ENCODE results near the gene H2BK1.

Gene H2BK1

DNA sequence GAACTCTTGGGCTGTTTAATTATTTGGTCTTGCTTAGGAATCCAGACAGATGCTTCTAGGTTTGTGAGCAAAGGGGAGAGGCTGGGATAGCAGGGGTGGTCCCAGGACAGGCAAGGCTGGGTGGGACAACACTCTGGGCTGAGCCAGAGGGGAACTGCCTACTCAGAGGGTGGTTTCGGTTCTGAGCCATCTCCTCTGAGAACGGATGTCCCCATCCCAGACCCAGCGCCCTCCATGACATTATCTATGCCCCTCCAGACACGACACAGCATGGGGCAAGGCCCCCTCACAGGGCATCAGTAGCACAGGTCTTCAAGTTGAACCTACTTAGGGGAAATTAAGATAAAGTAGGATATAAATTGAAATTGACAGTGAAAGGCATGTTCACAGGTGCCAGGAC is 30.3 kb downstream of the H2BK1 start:
- DNase-seq (ENCODE audit: low read depth in 1 of 2, low spot score in 1 of 2) = no peak

DNA sequence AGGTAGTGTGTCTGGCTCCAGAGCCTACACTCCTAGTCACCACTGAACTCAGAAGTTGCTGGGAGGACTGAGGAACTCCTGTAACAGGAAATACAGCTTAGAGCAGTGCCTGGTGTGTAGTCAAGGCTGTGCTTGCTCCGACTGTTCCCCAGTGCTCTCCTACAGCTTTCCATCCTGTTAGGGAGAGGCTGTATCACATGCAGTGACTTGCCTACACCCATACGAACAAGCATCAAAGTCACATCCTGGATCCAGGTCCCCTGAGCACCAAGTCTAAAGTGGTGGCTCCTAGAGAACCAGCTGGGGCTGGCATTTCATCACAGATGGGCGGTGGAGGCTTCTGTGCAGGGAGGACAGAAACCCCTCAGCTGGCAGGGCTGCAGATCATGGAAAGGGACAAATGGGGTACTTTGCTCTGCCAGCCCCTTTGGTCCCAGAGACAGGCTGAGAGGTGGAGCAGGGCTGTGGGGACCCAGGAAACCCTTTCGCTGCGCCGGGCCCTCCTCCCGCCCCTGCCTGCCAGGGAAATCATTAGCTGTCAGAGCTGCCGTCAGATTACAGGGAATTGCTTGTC is 30.9 kb downstream of the H2BK1 start:
- DNase-seq (ENCODE audit: low read depth in 1 of 2, low spot score in 1 of 2) = no peak

DNA sequence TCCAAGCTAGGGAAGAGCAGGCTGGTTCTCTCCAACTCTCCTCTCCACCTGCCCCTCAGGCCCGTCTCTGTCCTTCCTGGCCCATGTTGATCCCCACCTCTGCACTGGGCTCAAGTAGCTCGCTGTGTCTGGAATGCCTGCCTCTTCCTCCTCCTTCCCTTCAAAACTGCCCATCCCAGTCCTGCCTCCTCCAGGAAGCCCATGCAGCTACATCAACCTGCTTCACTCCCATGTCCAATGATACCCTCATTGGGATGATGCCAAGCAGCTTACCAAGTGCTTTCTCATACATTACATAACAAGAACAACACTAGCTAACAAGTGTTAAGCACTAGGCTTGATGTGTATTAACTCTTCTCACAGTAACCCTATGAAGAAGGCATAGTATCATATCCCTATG is 31.5 kb downstream of the H2BK1 start:
- no peak for DNase-seq (ENCODE audit: low read depth in 1 of 2, low spot score in 1 of 2)

DNA sequence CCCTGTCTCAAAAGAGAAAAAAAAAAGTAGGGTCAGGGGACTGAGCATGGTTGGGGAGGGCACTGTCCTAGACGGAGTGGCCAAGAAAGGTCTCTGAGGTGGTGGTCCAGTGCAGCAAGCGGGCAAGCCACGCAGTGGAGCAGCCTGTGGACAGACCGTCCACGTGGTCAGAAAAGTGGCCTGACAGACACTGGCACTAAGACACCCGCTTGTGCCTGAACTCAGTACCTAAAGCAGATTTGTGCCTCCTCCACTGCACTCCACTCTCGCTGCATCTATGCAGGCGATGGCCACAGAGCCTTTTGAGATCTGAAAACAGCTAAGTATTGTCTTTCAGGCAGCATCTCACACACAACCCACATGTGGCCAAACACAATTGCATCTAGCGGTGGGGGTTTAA is 32.1 kb downstream of the H2BK1 start:
- DNase-seq (ENCODE audit: low read depth in 1 of 2, low spot score in 1 of 2) = no peak

DNA sequence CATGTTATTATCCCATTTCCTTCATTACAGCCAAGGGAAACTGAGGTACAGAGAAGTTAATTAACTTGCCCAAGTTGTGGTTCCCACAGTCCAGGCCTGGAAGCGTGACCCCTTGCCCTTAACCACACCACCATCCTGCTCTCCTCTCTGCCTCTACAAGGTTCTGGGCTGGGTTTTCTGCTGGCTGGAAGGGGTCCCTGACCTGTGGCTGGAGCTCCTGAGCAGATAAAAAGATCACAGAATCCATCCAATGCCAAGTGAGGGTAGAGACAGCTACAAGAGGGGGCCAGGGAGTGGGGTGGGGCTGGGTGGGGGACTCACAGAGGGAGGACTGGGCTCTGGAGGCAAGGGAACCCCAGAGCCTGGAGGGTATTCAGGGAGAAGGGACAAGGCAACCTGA is 33.0 kb downstream of the H2BK1 start:
- no peak for DNase-seq (ENCODE audit: low read depth in 1 of 2, low spot score in 1 of 2)

DNA sequence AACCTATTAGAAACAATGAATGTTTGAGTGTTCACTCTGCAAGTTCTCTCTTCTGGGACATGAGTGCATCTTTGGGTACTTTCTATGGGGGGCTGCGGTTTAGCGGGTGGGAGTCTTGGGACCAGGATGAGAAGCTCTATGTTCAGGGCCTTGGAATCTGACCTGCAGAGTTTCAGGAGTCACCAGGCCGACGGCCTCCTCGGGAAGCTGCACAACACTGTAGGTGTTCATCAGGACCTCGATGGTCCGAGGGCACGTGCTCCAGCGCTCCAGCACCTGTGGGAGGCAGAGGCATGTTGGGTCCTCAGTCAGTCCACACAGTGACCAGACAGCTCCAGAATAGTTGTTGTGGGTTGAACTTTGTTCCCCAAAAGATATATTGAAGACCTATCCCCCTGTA is 33.9 kb downstream of the H2BK1 start:
- DNase-seq (ENCODE audit: low read depth in 1 of 2, low spot score in 1 of 2) = no peak

DNA sequence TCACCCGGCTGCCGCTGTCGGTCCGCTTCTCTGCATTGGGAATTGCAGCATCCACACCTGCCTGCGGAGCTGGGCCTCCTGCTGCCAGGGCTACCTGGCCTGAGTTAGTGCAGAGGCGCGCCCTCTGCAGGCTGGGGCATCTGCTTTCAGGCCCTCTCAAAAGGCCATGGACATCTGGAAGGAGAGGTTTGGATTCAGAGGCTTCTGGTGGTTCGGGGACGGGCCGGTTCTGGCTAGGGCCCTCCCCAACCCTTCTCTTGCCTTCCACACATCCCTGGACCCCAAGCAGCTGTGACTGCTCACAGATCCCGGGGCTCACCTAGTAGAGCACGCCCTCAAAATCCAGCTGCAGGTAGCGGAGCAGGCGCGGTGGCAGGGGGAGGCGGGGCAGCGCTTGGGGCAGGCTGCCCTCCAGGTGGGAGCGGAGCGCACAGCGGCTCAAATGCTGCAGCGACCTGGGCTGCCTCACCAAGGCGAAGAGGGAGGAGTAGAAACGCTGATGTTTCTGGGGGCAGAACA is 34.4 kb downstream of the H2BK1 start:
- DNase-seq (ENCODE audit: low read depth in 1 of 2, low spot score in 1 of 2) = no peak

DNA sequence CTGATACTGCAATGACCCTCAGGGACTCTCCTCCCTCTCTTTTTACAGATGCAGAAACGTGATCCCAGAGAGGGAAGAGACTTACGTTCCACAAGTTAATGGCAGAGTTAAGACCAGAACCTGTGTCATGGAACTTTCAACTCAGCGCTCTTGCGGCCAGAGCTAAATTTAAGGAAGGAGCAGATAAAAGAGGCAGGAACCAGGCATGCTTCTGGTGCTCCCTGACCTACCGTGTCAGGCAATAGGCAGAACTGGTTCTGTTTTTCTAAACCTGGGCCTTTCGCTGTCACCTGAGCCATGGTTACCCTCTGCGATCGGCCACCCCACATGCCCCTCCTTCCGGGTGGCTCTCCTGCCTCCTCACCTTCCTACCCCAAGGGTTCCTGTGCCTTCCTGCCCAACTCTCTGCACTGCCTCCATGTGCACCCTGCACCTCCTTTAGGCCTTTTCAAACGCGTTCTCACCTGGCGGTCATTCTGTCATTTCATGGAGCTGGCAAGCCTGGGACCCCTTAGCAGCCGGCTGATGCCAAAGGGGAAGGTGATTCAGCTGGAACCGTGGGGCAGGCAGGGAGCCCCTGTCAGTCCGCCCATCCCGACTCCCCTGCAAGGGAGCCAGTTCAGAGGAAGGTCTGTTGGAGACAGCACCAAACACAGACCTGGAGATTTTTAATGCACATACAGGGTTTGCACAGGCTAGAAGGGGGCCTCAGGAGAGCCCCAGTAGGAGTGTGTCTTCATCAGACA is 35.1 kb downstream of the H2BK1 start:
- DNase-seq (ENCODE audit: low read depth in 1 of 2, low spot score in 1 of 2) = no peak

DNA sequence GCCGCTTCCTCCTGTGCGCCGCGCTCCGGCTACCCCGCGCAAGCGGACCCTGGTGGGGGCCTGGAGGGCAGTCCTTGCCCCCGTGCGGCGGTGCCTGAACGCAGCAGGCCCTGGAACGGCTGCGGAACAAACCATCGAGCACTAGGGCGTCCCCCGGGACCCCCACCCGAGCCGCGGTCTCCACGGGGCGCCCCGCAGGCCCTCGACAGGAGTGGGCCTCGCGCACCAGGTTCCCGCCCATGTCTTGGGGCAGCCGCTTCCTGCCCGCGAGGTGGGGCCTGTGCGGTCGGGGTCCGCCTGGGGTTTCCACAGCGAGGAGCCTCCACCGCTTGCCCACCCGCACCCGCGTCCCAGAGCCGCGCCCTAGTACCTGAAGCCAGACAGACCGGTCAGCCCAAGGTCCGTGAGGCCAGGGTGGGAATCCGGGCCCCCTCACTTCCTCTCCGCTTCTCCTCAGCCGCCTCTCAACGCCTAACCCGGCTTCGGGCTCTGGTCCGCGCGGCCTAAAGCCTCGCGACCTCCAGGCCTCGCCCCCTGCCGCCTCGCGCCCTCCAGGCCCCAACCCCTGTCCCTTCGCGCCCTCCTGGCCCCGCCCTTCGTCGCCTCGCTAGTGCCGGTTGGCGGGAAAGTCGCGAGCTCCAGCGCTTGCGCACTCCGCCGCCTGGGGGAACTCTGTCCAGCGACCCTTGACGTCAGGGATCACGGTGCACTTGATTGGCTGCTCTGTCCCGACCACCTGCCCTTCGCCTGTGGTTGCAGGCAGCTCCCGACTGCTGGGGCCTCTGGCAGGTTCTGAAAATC is 35.8 kb downstream of the H2BK1 start:
- no peak for DNase-seq (ENCODE audit: low read depth in 1 of 2, low spot score in 1 of 2)

DNA sequence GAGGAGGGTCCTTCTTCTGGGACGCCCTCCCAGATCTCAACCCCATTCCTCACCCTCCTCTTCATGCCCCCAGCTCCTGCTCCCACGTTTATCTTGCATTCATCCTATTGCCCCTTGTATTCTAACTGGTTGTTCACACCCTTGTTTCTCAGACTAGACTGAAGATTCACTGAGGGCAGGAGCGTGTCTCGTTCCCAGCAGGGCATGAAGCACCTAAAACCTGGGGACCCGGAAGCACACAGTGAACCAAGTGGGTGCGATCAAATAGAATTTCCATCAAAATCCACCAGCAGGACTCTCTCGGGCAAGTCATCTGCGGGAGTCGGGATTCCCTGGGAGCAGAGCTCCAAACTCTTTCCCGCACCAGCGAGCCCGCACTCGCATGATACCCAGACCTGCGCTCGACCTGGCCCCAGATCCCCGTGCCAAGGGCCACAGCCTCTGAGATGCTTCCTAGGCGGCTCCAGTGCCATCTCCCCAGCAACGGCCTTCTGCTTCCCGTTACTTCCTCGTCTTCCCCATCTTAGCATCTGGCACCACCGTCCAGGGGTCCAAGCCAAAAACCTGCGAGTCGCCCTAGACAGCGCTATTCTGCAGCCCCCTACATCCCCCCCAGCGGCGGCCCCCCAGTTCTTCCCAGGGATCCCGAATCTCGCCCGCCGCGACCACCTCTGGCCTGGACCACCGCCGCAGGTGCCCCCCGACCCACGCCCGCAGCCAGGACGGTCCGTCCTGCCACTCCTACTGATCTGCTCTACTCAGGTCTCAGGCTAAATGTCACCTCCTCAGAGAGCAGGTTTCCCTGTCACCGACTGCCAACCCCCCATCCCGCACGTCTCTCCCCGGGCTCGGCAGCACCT is 36.7 kb downstream of the H2BK1 start:
- DNase-seq (ENCODE audit: low read depth in 1 of 2, low spot score in 1 of 2) = no peak

DNA sequence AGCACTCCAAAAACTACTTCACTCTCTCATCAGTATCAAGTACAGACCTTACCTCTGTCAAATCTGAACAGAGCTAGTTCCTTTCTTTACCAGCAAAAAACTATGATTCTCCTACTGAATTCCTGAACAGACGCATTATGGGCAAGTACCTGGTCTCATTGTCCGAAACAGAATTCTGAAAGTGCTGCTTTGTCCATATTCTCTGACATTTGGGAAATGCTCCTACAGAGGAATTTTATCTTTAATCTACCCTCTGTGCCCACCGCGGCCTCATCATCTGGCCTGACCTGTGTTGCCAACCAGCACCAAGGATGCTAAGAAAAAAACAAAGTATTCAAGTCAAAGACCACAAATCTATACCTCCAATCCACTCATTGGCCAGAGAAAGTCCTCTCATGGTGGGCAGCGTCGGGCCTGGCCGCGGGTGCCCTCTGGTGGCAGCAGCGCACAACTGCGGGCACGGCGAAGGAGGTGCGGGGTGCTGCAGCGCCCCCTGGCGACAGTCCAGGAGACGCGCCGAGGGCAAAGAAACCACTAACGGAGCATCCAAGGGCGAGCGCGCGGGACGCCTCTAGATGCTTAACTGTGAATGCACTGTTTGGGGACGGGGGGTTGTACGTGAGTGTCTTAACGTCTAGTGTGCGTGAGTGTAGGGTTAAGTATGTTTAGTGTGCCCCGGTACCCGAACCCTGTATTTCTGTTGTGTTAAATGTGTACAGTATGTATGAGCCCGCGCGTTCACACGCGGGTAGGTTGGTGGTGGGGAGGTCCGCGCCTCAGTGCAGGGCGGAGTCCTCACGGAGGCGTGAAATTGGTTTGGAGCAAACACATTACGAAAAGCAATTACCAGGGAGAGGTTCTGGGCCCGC is 37.8 kb downstream of the H2BK1 start:
- DNase-seq (ENCODE audit: low read depth in 1 of 2, low spot score in 1 of 2) = peak; percentile 73 to 74

DNA sequence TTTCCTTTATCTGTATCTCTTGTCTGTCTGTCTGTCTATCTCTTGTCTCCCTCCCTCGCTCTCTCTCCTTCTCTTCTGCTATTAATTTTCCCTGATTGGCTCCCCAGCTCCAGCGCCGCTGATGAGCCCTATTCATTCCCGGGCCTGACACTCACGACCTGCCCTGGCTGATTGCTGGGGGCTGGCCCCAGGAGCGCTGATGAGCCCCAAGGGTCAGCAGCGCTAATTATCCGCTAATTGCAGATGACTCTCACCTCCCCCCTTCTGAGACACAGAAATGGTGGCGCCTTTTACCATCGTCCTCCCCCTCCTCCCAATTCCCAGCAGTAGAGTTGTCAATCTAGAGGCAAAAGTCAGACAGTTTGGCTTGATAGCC is 41.5 kb downstream of the H2BK1 start:
- DNase-seq (ENCODE audit: low read depth in 1 of 2, low spot score in 1 of 2) = no peak

DNA sequence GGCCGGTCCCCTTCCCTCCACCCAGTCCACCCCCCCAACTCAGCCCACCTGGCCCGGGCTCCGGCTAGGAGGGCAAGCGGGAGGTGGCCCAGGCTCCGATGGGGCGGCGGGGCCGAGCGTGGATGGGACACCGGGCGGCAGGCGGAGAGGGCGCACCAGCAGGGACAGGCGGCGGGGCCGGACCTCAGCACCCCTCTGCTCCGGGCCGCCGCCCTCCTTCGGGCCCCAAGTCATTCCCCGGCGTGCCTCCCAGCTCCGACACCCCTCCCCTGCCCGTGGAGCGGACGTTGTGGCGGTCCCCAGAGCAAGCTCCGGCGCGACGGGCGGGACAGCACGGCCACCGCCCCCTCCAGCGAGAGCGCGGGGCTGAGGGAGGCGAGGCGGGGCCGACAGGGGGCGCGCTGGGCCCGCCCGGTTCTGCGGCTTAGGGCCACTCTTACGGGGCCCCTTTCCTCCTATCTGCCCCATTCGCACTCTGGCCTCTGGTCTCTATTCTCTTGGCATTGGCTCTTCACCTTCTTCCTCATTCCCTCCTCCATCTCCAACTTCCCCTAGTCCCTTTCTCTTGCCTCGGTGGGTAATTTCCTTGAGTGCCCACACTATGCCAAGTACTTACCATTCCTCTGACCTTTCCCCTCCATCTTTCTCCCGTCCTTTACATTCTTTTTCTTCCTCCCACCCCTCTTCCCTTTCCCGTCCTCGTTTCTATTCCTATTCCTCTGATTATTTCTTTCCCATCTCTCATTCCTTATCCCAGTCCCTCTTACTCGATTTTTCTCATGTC is 42.1 kb downstream of the H2BK1 start:
- DNase-seq (ENCODE audit: low read depth in 1 of 2, low spot score in 1 of 2) = peak; percentile 21 to 33

DNA sequence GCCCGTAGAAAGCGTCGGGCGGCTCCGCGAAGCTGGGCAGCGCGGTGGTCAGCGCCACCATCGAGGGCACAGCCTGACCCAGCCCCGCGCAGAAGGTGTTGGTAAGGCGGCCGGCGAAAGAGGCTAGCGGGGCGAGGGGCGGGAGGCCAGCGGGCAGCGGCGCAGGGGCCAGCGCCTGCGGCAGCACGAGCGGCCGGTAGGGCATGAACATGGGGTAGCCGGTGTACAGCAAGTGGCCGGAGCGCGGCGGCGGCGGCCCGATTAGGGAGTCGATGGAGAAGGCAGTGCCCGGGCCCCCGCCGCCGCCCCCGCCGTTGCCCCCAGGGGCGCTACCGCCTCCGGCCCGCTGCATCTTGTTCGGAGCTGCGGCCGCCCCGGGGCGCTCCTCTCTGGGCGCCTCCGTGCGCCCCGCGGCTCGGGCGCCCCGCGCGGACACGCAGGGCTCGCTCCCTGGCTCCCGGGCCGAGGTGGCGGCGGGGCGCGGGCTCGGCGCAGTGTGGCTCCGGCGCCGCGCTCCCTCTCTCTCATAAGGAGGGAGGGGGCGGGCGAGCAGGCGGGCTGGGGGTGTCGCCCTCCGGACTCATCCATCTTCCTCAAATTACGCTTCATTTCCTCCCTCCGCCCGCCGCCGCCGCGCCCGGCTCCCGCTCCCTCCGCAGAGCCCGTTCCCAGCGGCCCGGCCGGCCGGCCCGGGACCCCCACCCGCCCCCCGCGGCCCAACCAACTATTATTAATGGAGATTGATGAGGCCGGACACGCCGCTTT is 42.9 kb downstream of the H2BK1 start, which contains the start of gene GBX1:
TSS of gene GBX1 (minus strand) at position 498 of the 765 bp plus-strand sequence. CDS start at position 352, 146 bp downstream.
- DNase-seq (ENCODE audit: low read depth in 1 of 2, low spot score in 1 of 2) = no peak

DNA sequence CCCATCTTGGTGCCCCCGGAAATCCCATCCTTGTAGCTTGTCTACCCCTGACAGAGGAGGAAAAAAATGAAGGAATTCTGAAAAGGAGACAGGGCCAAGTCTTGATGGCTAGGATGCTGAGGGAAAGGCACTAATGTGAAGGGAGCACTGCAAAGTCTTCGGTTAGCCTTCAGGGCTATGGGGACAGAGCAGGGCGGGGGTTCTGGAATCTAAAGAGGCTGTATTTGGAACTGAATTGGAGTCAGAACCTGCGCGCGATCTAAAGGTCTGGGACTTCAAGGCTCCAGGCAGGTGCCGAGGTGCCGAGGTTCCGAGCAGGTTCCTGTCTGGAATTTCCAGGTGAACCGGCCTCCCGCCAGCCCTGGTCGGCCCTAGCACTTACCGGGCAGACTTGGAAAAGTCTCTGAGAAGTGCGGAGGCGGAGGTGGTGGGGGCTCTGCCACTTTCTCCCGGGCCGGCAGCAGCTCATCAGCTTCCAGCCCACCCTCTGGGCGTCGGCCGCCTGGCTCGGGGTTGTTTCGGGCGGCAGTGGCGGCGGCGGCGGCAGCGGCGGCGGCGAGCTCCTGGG is 43.6 kb downstream of the H2BK1 start:
- no peak for DNase-seq (ENCODE audit: low read depth in 1 of 2, low spot score in 1 of 2)

DNA sequence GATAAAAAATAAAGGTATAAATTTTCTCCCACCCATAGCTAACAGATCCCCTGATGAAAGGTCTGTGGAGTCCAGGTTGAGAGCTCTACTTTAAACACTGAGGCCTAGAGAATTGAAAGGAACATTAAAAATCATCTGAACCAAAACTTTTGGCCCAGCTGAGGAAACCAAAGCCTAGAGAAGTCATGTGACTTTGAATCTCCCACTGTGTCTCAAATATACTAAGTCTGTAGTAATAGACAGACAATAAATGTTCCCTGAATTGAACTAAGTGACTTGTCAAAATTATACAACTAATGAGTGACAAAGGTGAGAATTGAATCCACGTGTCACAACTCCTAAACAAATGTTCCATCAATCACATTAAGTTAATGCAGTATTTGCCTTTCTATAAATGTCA is 48.5 kb downstream of the H2BK1 start:
- DNase-seq (ENCODE audit: low read depth in 1 of 2, low spot score in 1 of 2) = no peak
